HG03064 (cell line): Measurements from ENCODE around the gene NUDT15.
"Not testable (repeated sequence)": the region's sequence is repeated elsewhere in the genome, so short reads cannot be mapped to it uniquely, and the experiment has no call there.

ENCODE experiments used
- ATAC-seq: cut with Tn5 transposase; IDR thresholded peaks from one replicate; pipeline ENCODE4 v1.9.1; 2021; ENCODE audit warnings: low read depth; ENCODE audit not compliant: unreplicated experiment

Gene NUDT15

GRCh38 chr13:48040896-48041295, 3.4 kb downstream of the NUDT15 start:
- ATAC-seq: no peak

GRCh38 chr13:48042894-48043293, 5.4 kb downstream of the NUDT15 start:
- ATAC-seq: no peak

GRCh38 chr13:48043789-48044503, 6.4 kb downstream of the NUDT15 start:
- peak; percentile 62 for ATAC-seq

- no peak for ATAC-seq
Observed at GRCh38 chr13:48050550-48050949, 13.0 kb downstream of the NUDT15 start.

- ATAC-seq: no peak
Observed at GRCh38 chr13:48054601-48055000, 17.1 kb downstream of the NUDT15 start.

GRCh38 chr13:48055712-48056111, 18.2 kb downstream of the NUDT15 start:
- no peak for ATAC-seq

GRCh38 chr13:48058536-48058935, 21.0 kb downstream of the NUDT15 start:
- not testable (repeated sequence) for ATAC-seq

- ATAC-seq: not testable (repeated sequence)
Observed at GRCh38 chr13:48059951-48060350, 22.4 kb downstream of the NUDT15 start.

GRCh38 chr13:48066310-48066989, 28.9 kb downstream of the NUDT15 start:
- ATAC-seq: no peak

- no peak for ATAC-seq
Observed at GRCh38 chr13:48068036-48068435, 30.5 kb downstream of the NUDT15 start.

GRCh38 chr13:48068952-48069351, 31.4 kb downstream of the NUDT15 start:
- ATAC-seq: no peak

GRCh38 chr13:48069573-48069972, 32.0 kb downstream of the NUDT15 start:
- no peak for ATAC-seq

- no peak for ATAC-seq
Observed at GRCh38 chr13:48070942-48071341, 33.4 kb downstream of the NUDT15 start.

GRCh38 chr13:48072304-48072703, 34.8 kb downstream of the NUDT15 start:
- ATAC-seq: no peak

GRCh38 chr13:48072787-48073186, 35.3 kb downstream of the NUDT15 start:
- ATAC-seq: no peak

- no peak for ATAC-seq
Observed at GRCh38 chr13:48074006-48074405, 36.5 kb downstream of the NUDT15 start.

- peak; percentile 94 for ATAC-seq
Observed at GRCh38 chr13:48078251-48078656, 40.7 kb downstream of the NUDT15 start.

- ATAC-seq: no peak
Observed at GRCh38 chr13:48081739-48082138, 44.2 kb downstream of the NUDT15 start.

- ATAC-seq: no peak
Observed at GRCh38 chr13:48086272-48086671, 48.7 kb downstream of the NUDT15 start.

- no peak for ATAC-seq
Observed at GRCh38 chr13:48093588-48093987, 56.1 kb downstream of the NUDT15 start.

GRCh38 chr13:48094404-48094780, 56.9 kb downstream of the NUDT15 start:
- ATAC-seq: peak; percentile 21
